HCT116 (cell line): ENCODE results near the gene PIGP. TPM values are rescaled to one million over a fixed set of nuclear protein-coding genes. Genes with fewer than 3 reads are reported as not detected.

ENCODE experiments used
- ATAC-seq: fragments of 200-7000 bp; cut with Tn5 transposase; 2 replicates; pipeline ENCODE4 v1.9.1; 2020; ENCODE audit warnings: mild to moderate bottlenecking, moderate library complexity
- BruUV-seq: library from RNA; stranded (reverse); fragments of 400-500 nt; replicated peaks from 2 replicates; lab custom pipeline; 2021; lab: Mats Ljungman, UMichigan
- CTCF ChIA-PET: fragments of 300-600 bp; sonication (Branson Sonifier 250); formaldehyde crosslinking; loops from one replicate; lab custom pipeline; 2021; ENCODE audit warnings: antibody characterized with exemption; lab: Charles Lee
- POLR2A ChIA-PET: fragments of 300-600, 350-600 bp; sonication (Branson Sonifier 250); formaldehyde crosslinking; loops from one replicate; lab custom pipeline; 2021; ENCODE audit warnings: antibody characterized with exemption; lab: Charles Lee
- RAD21 ChIA-PET, 2 experiments: fragments of 300-600 bp; sonication (Branson Sonifier 250); formaldehyde crosslinking; loops; one replicate each; lab custom pipeline; 2023; ENCODE audit warnings: low total read pairs in 2 of 2; ENCODE audit not compliant: uncharacterized antibody in 2 of 2, unreplicated experiment in 2 of 2, low non-redundant PET in 1 of 2; lab: Charles Lee
- DNase-seq: peaks from one replicate; pipeline ENCODE4 v3.0.0-alpha.2; 2010; ENCODE audit warnings: low read depth, low spot score
- H2AFZ ChIP-seq: fragments of 200-600 bp; shearing (Covaris generic), sonication (generic); 2 replicates; pipeline ENCODE4 v1.6.1; 2017; ENCODE audit warnings: low read depth, mixed run types, mixed read lengths, antibody characterized with exemption, low read length; ENCODE audit not compliant: poor library complexity, severe bottlenecking
- H3K27ac ChIP-seq: 2 replicates; pipeline ENCODE4 v1.5.1; 2012; ENCODE audit warnings: low read depth, low read length
- H3K27me3 ChIP-seq: fragments of 200-600 bp; sonication (generic); 2 replicates; pipeline ENCODE4 v1.6.1; 2016; ENCODE audit warnings: mixed run types, low read length, mixed read lengths; ENCODE audit not compliant: insufficient read depth
- H3K36me3 ChIP-seq, 2 experiments: fragments of 200-500 bp in 1 of 2; fragments of 200-600 bp in 1 of 2; sonication (Bioruptor generic) in 1 of 2; sonication (generic) in 1 of 2; 2 replicates each; pipeline versions ENCODE4 v1.5.1 to v1.6.1; 2014 to 2016; ENCODE audit warnings: low read length in 2 of 2, inconsistent platforms in 1 of 2, mixed read lengths in 1 of 2, mixed run types in 1 of 2; ENCODE audit not compliant: insufficient read depth in 2 of 2, control insufficient read depth in 1 of 2
- H3K4me1 ChIP-seq, 2 experiments: fragments of 200-600 bp in 1 of 2; sonication (generic) in 1 of 2; 2 replicates each; pipeline versions ENCODE4 v1.5.1 to v1.6.1; 2012 to 2017; ENCODE audit warnings: low read length in 2 of 2, inconsistent platforms in 1 of 2, mild to moderate bottlenecking in 1 of 2, mixed read lengths in 1 of 2, mixed run types in 1 of 2, moderate library complexity in 1 of 2; ENCODE audit not compliant: insufficient read depth in 2 of 2, control insufficient read depth in 1 of 2
- H3K4me2 ChIP-seq: fragments of 200-600 bp; sonication (generic); 2 replicates; pipeline ENCODE4 v1.6.1; 2017; ENCODE audit warnings: mixed run types, low read length, mixed read lengths
- H3K4me3 ChIP-seq, 2 experiments: fragments of 200-600 bp in 1 of 2; sonication (generic) in 1 of 2; replicated peaks in 1 of 2; 2 replicates each; pipeline ENCODE4 v1.5.1; 2011 to 2016; ENCODE audit warnings: low read length in 2 of 2, control low read depth in 1 of 2, low read depth in 1 of 2, mild to moderate bottlenecking in 1 of 2, mixed read lengths in 1 of 2, mixed run types in 1 of 2
- H3K79me2 ChIP-seq: fragments of 200-600 bp; sonication (generic); 2 replicates; pipeline ENCODE4 v1.6.1; 2017; ENCODE audit warnings: mild to moderate bottlenecking, mixed run types, low read length, moderate library complexity, mixed read lengths; ENCODE audit not compliant: insufficient read depth
- H3K9ac ChIP-seq: fragments of 200-600 bp; sonication (generic); 2 replicates; pipeline ENCODE4 v1.6.1; 2016; ENCODE audit warnings: low read length, mixed read lengths
- H3K9me2 ChIP-seq: fragments of 200-600 bp; sonication (generic), shearing (Covaris generic); 2 replicates; pipeline ENCODE4 v1.6.1; 2017; ENCODE audit warnings: mixed run types, mild to moderate bottlenecking, moderate library complexity; ENCODE audit not compliant: insufficient read depth
- H3K9me3 ChIP-seq, 2 experiments: fragments of 200-500 bp in 1 of 2; fragments of 200-600 bp in 1 of 2; sonication (Bioruptor generic) in 1 of 2; sonication (generic) in 1 of 2; 2 replicates each; pipeline ENCODE4 v1.6.1; 2014 to 2017; ENCODE audit warnings: low read length in 2 of 2, mixed read lengths in 2 of 2, inconsistent platforms in 1 of 2, low read depth in 1 of 2, mild to moderate bottlenecking in 1 of 2, mixed run types in 1 of 2, moderate library complexity in 1 of 2; ENCODE audit not compliant: control insufficient read depth in 1 of 2, insufficient read depth in 1 of 2
- H4K20me1 ChIP-seq: fragments of 200-600 bp; sonication (generic), shearing (Covaris generic); 2 replicates; pipeline ENCODE4 v1.6.1; 2017; ENCODE audit warnings: mixed run types, mild to moderate bottlenecking, moderate library complexity; ENCODE audit not compliant: insufficient read depth
- CBX3 ChIP-seq: IDR thresholded peaks from 2 replicates; pipeline ENCODE4 v1.6.1; 2012; ENCODE audit warnings: low read depth
- ELF1 ChIP-seq: IDR thresholded peaks from 2 replicates; pipeline ENCODE4 v1.6.1; 2012; ENCODE audit warnings: low read depth, borderline replicate concordance
- FOSL1 ChIP-seq: IDR thresholded peaks from 2 replicates; pipeline ENCODE4 v1.6.1; 2012; ENCODE audit warnings: low read depth
- POLR2A ChIP-seq: IDR thresholded peaks from 2 replicates; pipeline ENCODE4 v1.7.0; 2011; ENCODE audit warnings: borderline replicate concordance; ENCODE audit not compliant: insufficient read depth, insufficient read length; ENCODE audit errors: extremely low read depth
- POLR2AphosphoS5 ChIP-seq: IDR thresholded peaks from 2 replicates; pipeline ENCODE4 v1.6.1; 2011; ENCODE audit warnings: mild to moderate bottlenecking, low read depth, low read length, moderate library complexity
- RAD21 ChIP-seq: IDR thresholded peaks from 2 replicates; pipeline ENCODE4 v1.6.1; 2012; ENCODE audit warnings: low read depth, mild to moderate bottlenecking
- SIN3A ChIP-seq: IDR thresholded peaks from 2 replicates; pipeline ENCODE4 v1.6.1; 2012; ENCODE audit warnings: low read depth
- SRF ChIP-seq: IDR thresholded peaks from 2 replicates; pipeline ENCODE4 v1.6.1; 2012; ENCODE audit warnings: low read depth
- TCF7L2 ChIP-seq: IDR thresholded peaks from 2 replicates; pipeline ENCODE4 v1.7.0; 2011; ENCODE audit warnings: borderline replicate concordance, inconsistent platforms; ENCODE audit not compliant: insufficient read depth, insufficient read length; ENCODE audit errors: extremely low read depth
- YY1 ChIP-seq: IDR thresholded peaks from 2 replicates; pipeline ENCODE4 v1.6.1; 2011; ENCODE audit warnings: low read length, low read depth, moderate library complexity, mild to moderate bottlenecking; ENCODE audit not compliant: insufficient replicate concordance; ENCODE audit errors: extremely low read depth
- intact Hi-C: fragments of 100-400 bp; cut with micrococcal nuclease; formaldehyde crosslinking; loops from 2 replicates; pipeline ENCODE4 v1.10.0; 2022
- total RNA-seq: library from RNA; stranded (reverse); gene quantifications from one replicate; pipeline ENCODE4 v1.2.1, GENCODE V29; 2021; ENCODE audit not compliant: unreplicated experiment
- TF ChIP-seq, protein P1 (sequence below): IDR thresholded peaks from 2 replicates; pipeline ENCODE4 v1.6.1; 2012
- TF ChIP-seq, protein P2 (sequence below): IDR thresholded peaks from 2 replicates; pipeline ENCODE4 v1.6.1; 2012; ENCODE audit warnings: low read depth
- TF ChIP-seq, protein P3 (sequence below): IDR thresholded peaks from 2 replicates; pipeline ENCODE4 v1.6.1; 2011; ENCODE audit warnings: mild to moderate bottlenecking, low read length, moderate library complexity; ENCODE audit not compliant: insufficient replicate concordance; ENCODE audit errors: extremely low read depth
- TF ChIP-seq, protein P4 (sequence below), 3 experiments: fragments of 200-600 bp in 1 of 3; sonication (generic) in 1 of 3; IDR thresholded peaks in 2 of 3; conservative IDR thresholded peaks in 1 of 3; 2 replicates each; pipeline ENCODE4 v1.5.1; 2012 to 2017; ENCODE audit warnings: low read depth in 2 of 3, low read length in 2 of 3, antibody characterized with exemption in 1 of 3, borderline replicate concordance in 1 of 3, control low read depth in 1 of 3, mild to moderate bottlenecking in 1 of 3, mixed read lengths in 1 of 3, mixed run types in 1 of 3, moderate library complexity in 1 of 3; ENCODE audit not compliant: insufficient read depth in 1 of 3

The PIGP gene
- total RNA-seq, 1 experiment from 2014 or later = 23.5 TPM

DNA sequence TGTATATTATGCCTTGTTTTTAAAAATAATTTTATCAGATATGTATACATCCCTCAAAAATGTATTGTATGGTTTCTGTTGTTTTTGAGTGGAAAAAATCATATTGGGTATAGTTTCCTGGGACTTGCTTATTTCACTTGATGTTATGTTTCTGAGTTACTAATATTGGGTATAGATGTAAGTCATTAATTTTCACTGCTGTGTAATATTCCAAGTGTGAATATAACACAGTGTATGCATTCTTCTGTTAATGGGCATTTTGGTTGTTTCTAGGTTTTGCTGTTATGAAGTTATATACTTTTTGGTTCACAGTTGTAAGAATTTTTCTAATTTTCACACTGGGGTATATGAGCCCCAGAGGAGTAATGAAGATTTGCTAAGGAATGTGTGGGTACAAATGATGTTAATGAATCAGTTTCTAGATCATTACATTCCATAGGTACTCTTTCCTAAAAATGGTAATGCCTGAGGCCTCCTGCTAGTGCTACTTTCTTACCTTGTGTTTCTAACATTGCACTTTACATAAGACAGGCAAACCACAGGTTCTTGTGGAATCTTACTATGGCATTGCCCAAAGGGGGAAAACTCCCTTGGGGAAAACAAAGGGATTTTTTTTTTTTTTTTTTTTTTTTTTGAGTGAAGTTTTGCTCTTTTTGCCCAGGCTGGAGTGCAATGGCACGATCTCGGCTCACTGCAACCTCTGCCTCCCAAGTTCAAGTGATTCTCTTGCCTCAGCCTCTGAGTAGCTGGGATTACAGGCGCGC, 3.4 kb upstream of the PIGP start:
- H2AFZ ChIP-seq = no peak overlapping the region
- BruUV-seq = no TSS peak
- RAD21 ChIA-PET = no interaction called here
- H3K4me1 ChIP-seq = peaks cover 14 to 29% of the 10 kb centered on the region in 2 experiments
- H3K27me3 ChIP-seq = no peaks in the 10 kb centered on the region
- H4K20me1 ChIP-seq = peaks cover 14% of the 10 kb centered on the region; the same call in 1 of the 2 replicates
- H3K36me3 ChIP-seq = no peaks in the 10 kb centered on the region
- CTCF ChIA-PET = no interaction called here
- no peak overlapping the region for H3K4me3 ChIP-seq
- no peaks in the 10 kb centered on the region for H3K9me2 ChIP-seq
- no peaks in the 10 kb centered on the region for H3K9me3 ChIP-seq
- no peak overlapping the region for H3K27ac ChIP-seq
- H3K79me2 ChIP-seq = peaks cover 84% of the 10 kb centered on the region
- POLR2A ChIA-PET = interaction anchor here (0.7 kb wide), 1 partner anchor 198 kb away, joined by 7 read pairs; no protein-coding TSS in a partner anchor
- DNase-seq (no peak), ATAC-seq (no peak)
- TF ChIP-seq, protein P1, sequence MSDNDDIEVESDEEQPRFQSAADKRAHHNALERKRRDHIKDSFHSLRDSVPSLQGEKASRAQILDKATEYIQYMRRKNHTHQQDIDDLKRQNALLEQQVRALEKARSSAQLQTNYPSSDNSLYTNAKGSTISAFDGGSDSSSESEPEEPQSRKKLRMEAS = no peak
- TF ChIP-seq SIN3A = no peak
- TF ChIP-seq, protein P2, sequence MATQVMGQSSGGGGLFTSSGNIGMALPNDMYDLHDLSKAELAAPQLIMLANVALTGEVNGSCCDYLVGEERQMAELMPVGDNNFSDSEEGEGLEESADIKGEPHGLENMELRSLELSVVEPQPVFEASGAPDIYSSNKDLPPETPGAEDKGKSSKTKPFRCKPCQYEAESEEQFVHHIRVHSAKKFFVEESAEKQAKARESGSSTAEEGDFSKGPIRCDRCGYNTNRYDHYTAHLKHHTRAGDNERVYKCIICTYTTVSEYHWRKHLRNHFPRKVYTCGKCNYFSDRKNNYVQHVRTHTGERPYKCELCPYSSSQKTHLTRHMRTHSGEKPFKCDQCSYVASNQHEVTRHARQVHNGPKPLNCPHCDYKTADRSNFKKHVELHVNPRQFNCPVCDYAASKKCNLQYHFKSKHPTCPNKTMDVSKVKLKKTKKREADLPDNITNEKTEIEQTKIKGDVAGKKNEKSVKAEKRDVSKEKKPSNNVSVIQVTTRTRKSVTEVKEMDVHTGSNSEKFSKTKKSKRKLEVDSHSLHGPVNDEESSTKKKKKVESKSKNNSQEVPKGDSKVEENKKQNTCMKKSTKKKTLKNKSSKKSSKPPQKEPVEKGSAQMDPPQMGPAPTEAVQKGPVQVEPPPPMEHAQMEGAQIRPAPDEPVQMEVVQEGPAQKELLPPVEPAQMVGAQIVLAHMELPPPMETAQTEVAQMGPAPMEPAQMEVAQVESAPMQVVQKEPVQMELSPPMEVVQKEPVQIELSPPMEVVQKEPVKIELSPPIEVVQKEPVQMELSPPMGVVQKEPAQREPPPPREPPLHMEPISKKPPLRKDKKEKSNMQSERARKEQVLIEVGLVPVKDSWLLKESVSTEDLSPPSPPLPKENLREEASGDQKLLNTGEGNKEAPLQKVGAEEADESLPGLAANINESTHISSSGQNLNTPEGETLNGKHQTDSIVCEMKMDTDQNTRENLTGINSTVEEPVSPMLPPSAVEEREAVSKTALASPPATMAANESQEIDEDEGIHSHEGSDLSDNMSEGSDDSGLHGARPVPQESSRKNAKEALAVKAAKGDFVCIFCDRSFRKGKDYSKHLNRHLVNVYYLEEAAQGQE = no peak
- TF ChIP-seq TCF7L2 = no peak
- TF ChIP-seq CBX3 = no peak
- TF ChIP-seq ELF1 = no peak
- no peak for TF ChIP-seq POLR2A
- no peak for TF ChIP-seq SRF
- no peak for TF ChIP-seq FOSL1
- TF ChIP-seq, protein P3, sequence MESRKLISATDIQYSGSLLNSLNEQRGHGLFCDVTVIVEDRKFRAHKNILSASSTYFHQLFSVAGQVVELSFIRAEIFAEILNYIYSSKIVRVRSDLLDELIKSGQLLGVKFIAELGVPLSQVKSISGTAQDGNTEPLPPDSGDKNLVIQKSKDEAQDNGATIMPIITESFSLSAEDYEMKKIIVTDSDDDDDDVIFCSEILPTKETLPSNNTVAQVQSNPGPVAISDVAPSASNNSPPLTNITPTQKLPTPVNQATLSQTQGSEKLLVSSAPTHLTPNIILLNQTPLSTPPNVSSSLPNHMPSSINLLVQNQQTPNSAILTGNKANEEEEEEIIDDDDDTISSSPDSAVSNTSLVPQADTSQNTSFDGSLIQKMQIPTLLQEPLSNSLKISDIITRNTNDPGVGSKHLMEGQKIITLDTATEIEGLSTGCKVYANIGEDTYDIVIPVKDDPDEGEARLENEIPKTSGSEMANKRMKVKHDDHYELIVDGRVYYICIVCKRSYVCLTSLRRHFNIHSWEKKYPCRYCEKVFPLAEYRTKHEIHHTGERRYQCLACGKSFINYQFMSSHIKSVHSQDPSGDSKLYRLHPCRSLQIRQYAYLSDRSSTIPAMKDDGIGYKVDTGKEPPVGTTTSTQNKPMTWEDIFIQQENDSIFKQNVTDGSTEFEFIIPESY = no peak
- no peak for TF ChIP-seq RAD21
- TF ChIP-seq POLR2AphosphoS5 = no peak
- no peak for TF ChIP-seq YY1
- TF ChIP-seq, protein P4, sequence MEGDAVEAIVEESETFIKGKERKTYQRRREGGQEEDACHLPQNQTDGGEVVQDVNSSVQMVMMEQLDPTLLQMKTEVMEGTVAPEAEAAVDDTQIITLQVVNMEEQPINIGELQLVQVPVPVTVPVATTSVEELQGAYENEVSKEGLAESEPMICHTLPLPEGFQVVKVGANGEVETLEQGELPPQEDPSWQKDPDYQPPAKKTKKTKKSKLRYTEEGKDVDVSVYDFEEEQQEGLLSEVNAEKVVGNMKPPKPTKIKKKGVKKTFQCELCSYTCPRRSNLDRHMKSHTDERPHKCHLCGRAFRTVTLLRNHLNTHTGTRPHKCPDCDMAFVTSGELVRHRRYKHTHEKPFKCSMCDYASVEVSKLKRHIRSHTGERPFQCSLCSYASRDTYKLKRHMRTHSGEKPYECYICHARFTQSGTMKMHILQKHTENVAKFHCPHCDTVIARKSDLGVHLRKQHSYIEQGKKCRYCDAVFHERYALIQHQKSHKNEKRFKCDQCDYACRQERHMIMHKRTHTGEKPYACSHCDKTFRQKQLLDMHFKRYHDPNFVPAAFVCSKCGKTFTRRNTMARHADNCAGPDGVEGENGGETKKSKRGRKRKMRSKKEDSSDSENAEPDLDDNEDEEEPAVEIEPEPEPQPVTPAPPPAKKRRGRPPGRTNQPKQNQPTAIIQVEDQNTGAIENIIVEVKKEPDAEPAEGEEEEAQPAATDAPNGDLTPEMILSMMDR (IDR thresholded peaks at IDR 0.05 in 2 of 3, conservative IDR thresholded peaks at IDR 0.05 in 1 of 3; ENCODE audit: borderline replicate concordance in 1 of 3, insufficient read depth in 1 of 3, low read depth in 2 of 3, low read length in 2 of 3) = no peak
- H3K4me2 ChIP-seq = no peak overlapping the region
- no peak overlapping the region for H3K9ac ChIP-seq
- intact Hi-C loops = no loop called here
